Measurements from ENCODE around the gene CHRM2.

Gene CHRM2

DNA sequence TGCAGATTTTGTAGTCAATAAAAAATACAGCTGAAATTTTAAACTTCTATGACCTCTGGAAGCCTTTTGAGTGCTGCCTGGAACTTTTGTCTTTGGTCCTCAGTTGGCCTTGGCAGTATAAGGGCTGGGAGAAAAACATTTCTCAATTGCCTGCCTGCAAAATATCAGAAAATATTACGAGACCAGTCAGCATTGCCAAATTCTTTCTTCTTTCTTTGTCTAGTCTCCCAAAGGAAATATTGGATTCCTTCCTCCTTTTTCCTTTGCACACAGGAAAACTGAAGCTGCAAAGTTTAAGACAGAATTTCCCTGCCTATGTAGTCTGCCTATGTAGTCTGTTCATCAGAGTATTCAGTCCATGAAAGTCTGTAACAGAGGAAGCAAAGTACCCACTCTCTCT lies 95.9 kb downstream of the CHRM2 start:
- no peak for DNase-seq

GRCh38 chr7:136966825-136967224 lies 98.4 kb downstream of the CHRM2 start:
- no peak for DNase-seq

- DNase-seq, result no peak
These were observed 101.3 kb downstream of the CHRM2 start for GRCh38 chr7:136969761-136970160.

- no peak for DNase-seq
These were observed 103.3 kb downstream of the CHRM2 start for GRCh38 chr7:136971776-136972175.

DNA sequence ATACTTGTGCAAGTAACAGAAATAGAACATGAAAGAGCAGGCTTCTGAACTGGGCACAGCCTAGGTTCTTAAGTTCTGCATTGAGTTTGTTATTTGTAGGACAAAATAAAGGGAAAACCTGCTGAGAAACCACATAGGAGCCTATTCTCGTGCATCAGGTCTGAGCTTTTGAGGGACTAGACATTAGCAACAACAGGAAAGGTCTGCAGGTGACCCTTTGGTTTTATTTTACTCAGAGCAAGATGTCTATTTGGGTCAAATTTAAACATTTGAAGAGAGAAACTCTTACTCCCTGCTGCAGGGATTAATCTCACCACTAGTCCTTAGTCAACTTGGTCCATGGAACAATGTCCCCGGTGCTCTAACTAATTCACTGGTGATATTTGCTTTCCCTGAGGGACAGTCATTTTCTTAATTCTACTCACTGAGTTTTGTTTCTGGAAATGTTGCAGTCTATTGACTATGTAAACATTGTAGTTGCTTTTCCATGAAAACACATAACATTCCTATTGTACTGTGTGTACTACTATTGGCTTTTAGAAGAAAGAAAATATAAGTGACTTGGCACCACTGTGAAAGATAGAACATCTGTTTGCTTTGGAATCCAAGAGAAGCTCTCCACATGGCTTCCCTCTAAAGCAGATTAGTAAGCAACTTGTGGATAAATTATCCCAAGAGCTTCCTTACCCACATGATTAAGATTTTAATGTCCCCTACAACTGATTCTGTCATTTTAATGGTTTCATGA lies 108.2 kb downstream of the CHRM2 start:
- DNase-seq, result no peak

DNA sequence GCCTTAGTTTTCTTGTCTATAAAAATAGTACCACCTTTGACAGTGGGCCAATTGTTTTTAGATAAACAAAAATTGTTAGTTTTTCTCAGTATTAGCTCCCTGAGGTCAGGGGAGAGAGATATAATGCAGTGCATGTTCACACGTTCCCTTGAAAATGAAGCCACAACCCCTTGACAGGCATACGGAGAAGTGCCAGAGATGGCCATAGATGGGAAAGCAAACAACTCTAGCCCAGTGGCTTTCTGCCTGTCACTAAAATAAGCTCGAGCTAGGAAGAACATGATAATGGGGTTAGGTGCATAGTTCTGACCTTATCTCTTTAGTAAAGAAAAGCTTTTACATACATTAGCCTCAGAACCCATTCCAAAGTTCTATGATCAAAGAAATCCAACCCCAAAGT lies 124.9 kb downstream of the CHRM2 start:
- no peak for DNase-seq

DNA sequence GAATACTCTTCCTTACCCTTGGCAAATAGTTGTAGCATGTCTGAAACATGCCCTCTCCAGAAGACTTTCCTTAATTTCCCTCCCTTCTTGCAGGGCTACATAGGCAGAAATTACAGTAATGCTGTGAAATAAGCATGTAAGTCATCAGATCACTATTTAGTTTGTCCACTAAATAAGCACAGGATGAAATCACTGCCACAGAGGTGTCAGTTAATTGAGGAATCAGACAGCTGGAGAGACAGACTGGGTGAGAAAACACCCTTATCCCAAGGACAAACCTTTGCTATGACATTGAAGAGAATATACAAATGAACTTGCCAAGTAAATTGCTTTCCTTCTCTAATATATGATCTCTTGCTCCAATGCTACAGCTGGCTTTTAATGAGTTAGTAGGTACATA lies 129.3 kb downstream of the CHRM2 start:
- no peak for DNase-seq

- DNase-seq, result no peak
These were observed 130.0 kb downstream of the CHRM2 start for GRCh38 chr7:136998495-136998894.

DNA sequence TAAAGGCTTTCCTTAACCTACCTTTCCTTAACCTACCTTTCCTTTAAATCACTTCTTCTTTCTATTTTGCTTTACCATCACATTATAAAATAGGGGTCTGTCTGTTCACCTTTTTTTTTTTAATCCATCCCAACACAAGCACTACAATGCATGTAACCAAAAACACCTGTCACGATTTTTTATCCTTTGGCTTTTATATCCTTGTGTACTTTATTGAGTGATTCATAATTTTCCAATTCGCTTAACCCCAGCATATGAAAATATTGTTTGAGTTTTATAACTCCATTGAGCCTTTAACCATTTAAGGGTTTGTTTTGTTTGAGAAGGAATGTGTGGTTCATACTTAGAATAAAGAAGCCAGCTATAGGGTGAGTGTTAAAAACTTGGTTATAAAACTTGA lies 132.2 kb downstream of the CHRM2 start:
- no peak for DNase-seq

- no peak for DNase-seq
These were observed 132.6 kb downstream of the CHRM2 start for GRCh38 chr7:137001041-137001440.

- no peak for DNase-seq
These were observed 133.0 kb downstream of the CHRM2 start for GRCh38 chr7:137001478-137001877.

- DNase-seq, result no peak
These were observed 134.6 kb downstream of the CHRM2 start for GRCh38 chr7:137003086-137003485.

- no peak for DNase-seq
These were observed 135.1 kb downstream of the CHRM2 start for GRCh38 chr7:137003566-137003965.

DNA sequence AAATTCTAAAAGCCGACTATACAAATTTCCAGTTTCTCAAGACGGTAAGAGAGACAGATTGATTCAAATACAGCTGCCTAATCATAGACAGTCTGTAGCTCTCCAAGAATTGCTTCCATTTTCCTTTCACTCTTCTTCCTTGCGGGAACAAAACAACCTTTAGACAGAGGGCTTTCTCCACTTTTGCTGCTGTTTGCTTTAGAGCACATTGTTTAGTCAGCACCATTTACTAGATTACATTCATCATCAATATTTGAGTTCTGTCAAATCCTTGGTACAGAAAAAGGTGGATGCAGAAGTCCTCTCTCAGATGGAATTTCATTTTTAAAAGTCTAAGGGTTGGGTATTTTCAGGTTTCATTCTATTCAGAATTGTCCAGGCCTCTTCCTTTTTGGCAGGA lies 137.4 kb downstream of the CHRM2 start:
- DNase-seq, result no peak

GRCh38 chr7:137006293-137006692 lies 137.8 kb downstream of the CHRM2 start:
- DNase-seq, result no peak

GRCh38 chr7:137007001-137007694 lies 138.7 kb downstream of the CHRM2 start:
- DNase-seq, result no peak

GRCh38 chr7:137009404-137009803 lies 141.0 kb downstream of the CHRM2 start:
- no peak for DNase-seq

DNA sequence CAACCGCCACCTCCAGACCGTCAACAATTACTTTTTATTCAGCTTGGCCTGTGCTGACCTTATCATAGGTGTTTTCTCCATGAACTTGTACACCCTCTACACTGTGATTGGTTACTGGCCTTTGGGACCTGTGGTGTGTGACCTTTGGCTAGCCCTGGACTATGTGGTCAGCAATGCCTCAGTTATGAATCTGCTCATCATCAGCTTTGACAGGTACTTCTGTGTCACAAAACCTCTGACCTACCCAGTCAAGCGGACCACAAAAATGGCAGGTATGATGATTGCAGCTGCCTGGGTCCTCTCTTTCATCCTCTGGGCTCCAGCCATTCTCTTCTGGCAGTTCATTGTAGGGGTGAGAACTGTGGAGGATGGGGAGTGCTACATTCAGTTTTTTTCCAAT lies 146.6 kb downstream of the CHRM2 start:
- no peak for DNase-seq

- no peak for DNase-seq
These were observed 148.8 kb downstream of the CHRM2 start for GRCh38 chr7:137017221-137017620.

GRCh38 chr7:137018468-137018867 lies 150.0 kb downstream of the CHRM2 start:
- no peak for DNase-seq

DNA sequence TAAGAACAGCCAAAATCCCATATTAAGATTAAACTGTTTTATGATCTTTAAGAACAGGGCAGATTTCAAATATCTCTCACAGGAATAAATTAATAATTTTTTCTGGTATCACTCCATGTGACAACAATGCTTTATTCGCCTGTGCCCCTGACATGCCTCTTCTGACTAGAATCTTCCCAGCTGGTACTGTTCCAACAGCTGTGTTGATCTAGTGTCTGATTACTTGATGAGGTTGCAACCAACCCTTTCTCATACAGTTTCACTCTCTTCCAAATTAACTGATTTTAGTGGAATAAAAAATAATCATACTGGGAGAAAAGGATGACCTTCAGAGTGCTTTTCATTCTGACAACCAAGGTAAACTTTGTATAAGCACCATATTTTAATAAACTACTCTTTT lies 151.9 kb downstream of the CHRM2 start:
- DNase-seq, result no peak

GRCh38 chr7:137025469-137026175 lies 157.2 kb downstream of the CHRM2 start:
- DNase-seq, result no peak

GRCh38 chr7:137026176-137026500 lies 157.7 kb downstream of the CHRM2 start:
- no peak for DNase-seq

GRCh38 chr7:137032436-137032835 lies 164.0 kb downstream of the CHRM2 start:
- DNase-seq, result no peak
